Loucy (cell line): ENCODE data around the gene CCDC141.

Source experiments
- CTCF ChIP-seq: fragments of 200-600 bp; sonication (generic); conservative IDR thresholded peaks from 2 replicates; pipeline ENCODE4 v1.5.1; 2014; ENCODE audit warnings: mild to moderate bottlenecking, antibody characterized with exemption, low read length
- EZH2phosphoT487 ChIP-seq: fragments of 200-600 bp; IDR thresholded peaks from 2 replicates; pipeline ENCODE4 v1.6.1; 2018; ENCODE audit warnings: antibody characterized with exemption, mild to moderate bottlenecking, moderate library complexity, borderline replicate concordance

- no peak for TF ChIP-seq CTCF
- TF ChIP-seq EZH2phosphoT487, result no peak
These were observed at the start of gene CCDC141 for GRCh38 chr2:179049546-179050311.
